Activated gamma-delta T cell treated with anti-CD3 and anti-CD28 coated beads, Interleukin-2, amount 50 U/mL, for 16 hours (primary cell): ENCODE data around the gene RHOBTB1.
"Not testable (repeated sequence)": the region's sequence is repeated elsewhere in the genome, so short reads cannot be mapped to it uniquely, and the experiment has no call there.

ENCODE experiments used
- DNase-seq: peaks from one replicate; pipeline ENCODE4 v3.0.0-alpha.2; 2020; ENCODE audit warnings: low read depth

The RHOBTB1 gene

GRCh38 chr10:60906825-60907224 lies 37.2 kb downstream of the RHOBTB1 start:
- not testable (repeated sequence) for DNase-seq

- no peak for DNase-seq
Observed at GRCh38 chr10:60906411-60906810, 37.6 kb downstream of the RHOBTB1 start.

GRCh38 chr10:60905580-60905979 lies 38.4 kb downstream of the RHOBTB1 start:
- no peak for DNase-seq

- no peak for DNase-seq
Observed at GRCh38 chr10:60903096-60903495, 40.9 kb downstream of the RHOBTB1 start.

- no peak for DNase-seq
Observed at GRCh38 chr10:60901561-60902235, 42.3 kb downstream of the RHOBTB1 start.

GRCh38 chr10:60899266-60899665 lies 44.7 kb downstream of the RHOBTB1 start:
- no peak for DNase-seq

- DNase-seq, result no peak
Observed at GRCh38 chr10:60898321-60898720, 45.7 kb downstream of the RHOBTB1 start.

- DNase-seq, result no peak
Observed at GRCh38 chr10:60896810-60897209, 47.2 kb downstream of the RHOBTB1 start.

- DNase-seq, result no peak
Observed at GRCh38 chr10:60896033-60896432, 48.0 kb downstream of the RHOBTB1 start.

- DNase-seq, result no peak
Observed at GRCh38 chr10:60894786-60895185, 49.2 kb downstream of the RHOBTB1 start.

GRCh38 chr10:60893231-60893630 lies 50.8 kb downstream of the RHOBTB1 start:
- DNase-seq, result no peak

- DNase-seq, result no peak
Observed at GRCh38 chr10:60892571-60892970, 51.4 kb downstream of the RHOBTB1 start.

- no peak for DNase-seq
Observed at GRCh38 chr10:60890811-60891210, 53.2 kb downstream of the RHOBTB1 start.

GRCh38 chr10:60883187-60883586 lies 60.8 kb downstream of the RHOBTB1 start:
- DNase-seq, result no peak

- DNase-seq, result no peak
Observed at GRCh38 chr10:60878224-60878623, 65.8 kb downstream of the RHOBTB1 start.

GRCh38 chr10:60877777-60878120 lies 66.2 kb downstream of the RHOBTB1 start:
- DNase-seq, result no peak

- no peak for DNase-seq
Observed at GRCh38 chr10:60877061-60877776, 66.8 kb downstream of the RHOBTB1 start.

- no peak for DNase-seq
Observed at GRCh38 chr10:60873758-60874157, 70.2 kb downstream of the RHOBTB1 start.

GRCh38 chr10:60872451-60872850 lies 71.5 kb downstream of the RHOBTB1 start:
- DNase-seq, result no peak

GRCh38 chr10:60871215-60871614 lies 72.8 kb downstream of the RHOBTB1 start:
- no peak for DNase-seq

GRCh38 chr10:60870803-60871202 lies 73.2 kb downstream of the RHOBTB1 start:
- no peak for DNase-seq

GRCh38 chr10:60870416-60870728 lies 73.6 kb downstream of the RHOBTB1 start:
- no peak for DNase-seq

GRCh38 chr10:60869652-60870415 lies 74.2 kb downstream of the RHOBTB1 start:
- no peak for DNase-seq
